ENCODE data around the gene SMTNL2. TPM values are rescaled to one million over a fixed set of nuclear protein-coding genes. Genes with fewer than 3 reads are reported as not detected.
"Not testable (repeated sequence)": the region's sequence is repeated elsewhere in the genome, so short reads cannot be mapped to it uniquely, and the experiment has no call there.

SMTNL2 gene
- total RNA-seq, 2 experiments from 2014 or later: not detected

DNA sequence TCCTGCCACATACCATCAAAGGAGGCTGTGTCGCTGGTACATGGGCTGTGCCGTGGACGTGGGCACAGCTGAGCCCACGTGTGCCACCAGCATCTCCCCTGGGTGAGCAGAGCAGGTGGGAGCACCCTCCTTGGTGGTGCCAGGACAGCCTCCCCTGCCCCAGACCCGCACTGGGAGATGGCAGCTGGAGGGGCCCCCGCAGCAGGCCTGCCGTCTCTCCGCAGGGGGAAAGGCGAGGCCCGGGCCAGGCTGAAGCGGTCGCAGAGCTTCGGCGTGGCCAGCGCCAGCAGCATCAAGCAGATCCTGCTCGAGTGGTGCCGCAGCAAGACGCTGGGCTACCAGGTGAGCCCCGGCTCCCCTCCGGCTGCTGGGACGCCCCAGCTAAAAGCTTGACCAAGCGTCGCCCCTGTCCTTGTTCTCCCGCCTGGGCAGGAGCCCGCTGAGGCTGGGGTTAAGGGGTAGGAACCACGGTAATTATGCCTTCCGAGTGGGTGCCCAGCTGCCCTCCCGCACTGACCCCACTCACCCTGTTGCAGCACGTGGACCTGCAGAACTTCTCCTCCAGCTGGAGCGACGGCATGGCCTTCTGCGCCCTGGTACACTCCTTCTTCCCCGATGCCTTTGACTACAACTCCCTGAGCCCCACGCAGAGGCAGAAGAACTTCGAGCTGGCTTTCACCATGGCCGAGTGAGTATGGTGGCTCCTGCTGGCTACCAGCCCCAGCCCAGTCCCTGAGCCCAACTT is 12.5 kb downstream of the SMTNL2 start:
- intact Hi-C loops (cut with DNase I, micrococcal nuclease): no loop called here
- ChIA-PET CTCF (interaction anchor here (0.9 to 1.1 kb wide), 4 partner anchors 9 to 176 kb away, joined by 3 read pairs; no protein-coding TSS in a partner anchor), POLR2A (interaction anchor here (0.6 kb wide), 2 partner anchors 224 to 1646 kb away, joined by 3 to 5 read pairs; no protein-coding TSS in a partner anchor)
- Mint-ChIP-seq H3K4me3 (no peak overlapping the region), H3K9me3 (ENCODE audit: low read depth) (no peaks in the 10 kb centered on the region), H3K27me3 (peaks cover 5% of the 10 kb centered on the region), H3K4me1 (peaks cover 4% of the 10 kb centered on the region), H3K36me3 (ENCODE audit: low read depth) (no peaks in the 10 kb centered on the region), H3K27ac (no peak overlapping the region)
- ATAC-seq (no peak), DNase-seq (no peak)

DNA sequence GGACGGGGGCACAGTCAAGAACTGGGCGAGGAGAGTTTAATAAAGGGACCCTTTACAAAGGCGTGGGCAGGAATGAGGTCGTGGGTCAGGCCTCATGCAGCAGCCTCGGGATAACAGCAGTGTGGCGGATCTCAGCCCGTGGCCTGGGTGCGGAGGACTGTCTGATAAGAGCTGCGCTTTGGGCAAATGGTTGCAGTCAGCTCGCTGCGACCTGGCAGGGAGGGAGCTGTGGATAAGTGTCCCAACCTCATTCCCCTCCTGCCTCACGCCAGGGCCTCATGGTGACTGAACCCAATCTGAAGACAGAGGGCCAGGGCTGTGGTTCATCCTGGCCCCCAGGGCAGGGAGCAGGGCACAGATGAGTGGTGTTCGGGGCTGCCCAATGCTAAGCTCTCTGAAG is 13.6 kb downstream of the SMTNL2 start:
- Mint-ChIP-seq H3K36me3 (ENCODE audit: low read depth) (no peaks in the 10 kb centered on the region), H3K27me3 (no peaks in the 10 kb centered on the region), H3K4me1 (peaks cover 4% of the 10 kb centered on the region), H3K4me3 (no peak overlapping the region), H3K9me3 (ENCODE audit: low read depth) (no peaks in the 10 kb centered on the region), H3K27ac (no peak overlapping the region)
- DNase-seq (no peak), ATAC-seq (no peak)
- POLR2A ChIA-PET: interaction anchor here (0.5 kb wide), 1 partner anchor 11 kb away, joined by 3 read pairs; no protein-coding TSS in a partner anchor
- intact Hi-C loops (cut with DNase I, micrococcal nuclease): no loop called here
- CTCF ChIA-PET: interaction anchor here (0.5 to 1.1 kb wide), 2 partner anchors 10 to 71 kb away, joined by 3 read pairs; no protein-coding TSS in a partner anchor

DNA sequence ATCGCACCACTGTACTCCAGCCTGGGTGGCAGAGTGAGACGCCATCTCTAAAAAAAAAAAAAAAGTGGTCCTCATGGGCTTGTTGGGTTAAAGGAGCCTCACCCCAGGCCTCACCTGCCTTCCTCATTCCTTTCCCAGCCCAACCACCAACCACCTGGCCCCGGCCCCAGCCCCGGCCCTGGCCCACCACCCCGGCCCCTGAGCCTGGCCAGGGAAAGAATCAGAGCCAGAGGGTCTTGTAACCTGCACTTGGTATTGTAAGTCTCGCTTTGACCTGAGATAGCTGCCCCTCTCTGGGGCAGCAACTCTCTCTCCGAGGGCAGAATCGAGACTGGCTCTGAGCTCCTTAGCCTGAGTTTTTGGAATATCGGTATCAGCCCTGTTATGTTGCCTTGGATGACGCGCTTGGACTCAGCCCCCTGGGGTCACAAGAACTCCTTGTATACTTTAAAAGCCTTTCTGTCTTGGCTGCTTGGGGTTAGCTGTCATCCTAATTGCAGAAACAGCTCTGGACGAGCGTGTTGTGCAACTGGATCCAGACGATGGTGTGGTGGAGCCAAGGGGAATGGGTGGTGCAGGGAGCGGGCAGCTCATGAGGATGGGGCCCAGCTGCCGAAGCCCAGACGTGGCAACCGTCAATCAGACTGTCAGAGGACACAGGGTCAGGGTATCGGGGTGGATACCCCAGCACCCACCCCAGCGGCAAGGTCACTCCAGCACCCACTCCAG is 14.6 kb downstream of the SMTNL2 start:
- intact Hi-C loops (cut with DNase I, micrococcal nuclease): no loop called here
- DNase-seq: no peak
- peaks cover 4% of the 10 kb centered on the region for H3K4me1 Mint-ChIP-seq
- no peaks in the 10 kb centered on the region for H3K36me3 Mint-ChIP-seq (ENCODE audit: low read depth)
- no peak for ATAC-seq
- CTCF ChIA-PET: interaction anchor here (0.7 to 1.1 kb wide), 2 partner anchors 32 to 179 kb away, joined by 3 read pairs; no protein-coding TSS in a partner anchor
- H3K27me3 Mint-ChIP-seq: no peaks in the 10 kb centered on the region
- POLR2A ChIA-PET: no interaction called here
- H3K27ac Mint-ChIP-seq: no peak overlapping the region
- H3K4me3 Mint-ChIP-seq: no peak overlapping the region
- H3K9me3 Mint-ChIP-seq (ENCODE audit: low read depth): no peaks in the 10 kb centered on the region

DNA sequence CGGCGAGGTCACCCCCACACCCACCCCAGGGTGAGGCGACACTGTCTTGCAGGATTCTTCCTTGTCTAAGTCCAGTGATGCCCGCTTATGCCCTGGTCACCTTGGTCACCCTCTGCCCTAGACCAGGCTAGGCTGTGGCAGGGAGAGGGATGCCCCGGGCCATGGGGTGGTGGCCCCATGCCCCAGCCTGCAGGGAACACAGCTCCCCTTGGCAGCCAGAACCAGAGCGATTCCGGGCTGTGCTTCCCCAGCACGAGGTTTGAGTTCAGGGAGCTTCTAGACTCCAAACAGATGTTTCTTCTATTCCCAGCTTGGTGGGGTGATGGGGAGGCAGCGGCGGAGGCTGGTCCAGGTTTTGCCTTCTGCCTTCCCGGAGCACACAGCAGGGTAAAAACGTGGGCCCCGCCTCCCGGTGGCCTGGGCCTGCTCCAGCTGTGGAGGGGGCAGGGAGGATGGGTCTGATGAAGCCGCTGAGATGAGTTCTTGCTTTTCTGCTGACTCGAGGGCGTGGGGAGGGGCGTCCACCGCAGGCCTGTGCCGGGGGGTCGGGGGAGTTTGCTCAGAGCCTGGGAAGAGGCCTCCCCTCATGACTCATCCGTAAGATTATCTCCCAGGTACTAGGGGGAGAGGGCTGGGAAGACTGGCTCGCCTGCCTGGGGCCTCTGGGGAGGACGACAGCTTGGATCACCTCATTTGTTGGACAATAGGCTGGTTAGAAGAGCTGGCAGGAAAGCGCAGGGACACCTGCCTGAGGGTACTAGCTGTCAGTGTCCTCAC is 15.4 kb downstream of the SMTNL2 start:
- ATAC-seq (no peak), DNase-seq (no peak)
- no peaks in the 10 kb centered on the region for H3K36me3 Mint-ChIP-seq (ENCODE audit: low read depth)
- H3K4me1 Mint-ChIP-seq: peaks cover 4% of the 10 kb centered on the region
- intact Hi-C loops (cut with DNase I, micrococcal nuclease): no loop called here
- no peaks in the 10 kb centered on the region for H3K27me3 Mint-ChIP-seq
- H3K4me3 Mint-ChIP-seq: no peak overlapping the region
- POLR2A ChIA-PET: no interaction called here
- no peak overlapping the region for H3K27ac Mint-ChIP-seq
- CTCF ChIA-PET: interaction anchor here (0.7 to 1.1 kb wide), 3 partner anchors 16 to 179 kb away, joined by 3 read pairs; no protein-coding TSS in a partner anchor
- no peaks in the 10 kb centered on the region for H3K9me3 Mint-ChIP-seq (ENCODE audit: low read depth)

DNA sequence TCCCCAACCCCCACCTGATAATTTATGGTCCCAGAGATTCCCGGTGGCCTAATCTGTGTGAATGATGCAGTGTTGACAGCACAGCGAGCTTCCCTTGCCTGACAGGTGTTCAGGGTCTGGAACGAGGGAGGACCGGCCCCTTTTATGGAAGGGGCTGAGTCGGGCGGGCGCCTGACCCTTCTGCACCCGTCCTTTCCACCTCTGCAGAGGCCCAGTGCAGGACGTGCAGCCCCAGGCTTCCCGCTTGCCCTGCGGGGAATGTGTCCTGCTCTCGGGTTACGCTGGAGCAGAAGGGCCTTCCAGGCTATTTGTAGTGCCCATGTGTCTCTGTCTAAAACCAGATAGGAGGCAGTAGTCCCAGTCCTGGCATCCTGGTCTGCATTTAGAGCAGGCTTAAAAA is 16.2 kb downstream of the SMTNL2 start:
- no peak overlapping the region for H3K27ac Mint-ChIP-seq
- ATAC-seq: no peak
- H3K27me3 Mint-ChIP-seq: no peaks in the 10 kb centered on the region
- H3K9me3 Mint-ChIP-seq (ENCODE audit: low read depth): no peaks in the 10 kb centered on the region
- no peaks in the 10 kb centered on the region for H3K36me3 Mint-ChIP-seq (ENCODE audit: low read depth)
- no peak overlapping the region for H3K4me3 Mint-ChIP-seq
- intact Hi-C loops (cut with DNase I, micrococcal nuclease): no loop called here
- no peak for DNase-seq
- CTCF ChIA-PET: interaction anchor here (0.9 kb wide), 1 partner anchor 15 kb away, joined by 3 read pairs; no protein-coding TSS in a partner anchor
- POLR2A ChIA-PET: no interaction called here
- H3K4me1 Mint-ChIP-seq: no peaks in the 10 kb centered on the region

DNA sequence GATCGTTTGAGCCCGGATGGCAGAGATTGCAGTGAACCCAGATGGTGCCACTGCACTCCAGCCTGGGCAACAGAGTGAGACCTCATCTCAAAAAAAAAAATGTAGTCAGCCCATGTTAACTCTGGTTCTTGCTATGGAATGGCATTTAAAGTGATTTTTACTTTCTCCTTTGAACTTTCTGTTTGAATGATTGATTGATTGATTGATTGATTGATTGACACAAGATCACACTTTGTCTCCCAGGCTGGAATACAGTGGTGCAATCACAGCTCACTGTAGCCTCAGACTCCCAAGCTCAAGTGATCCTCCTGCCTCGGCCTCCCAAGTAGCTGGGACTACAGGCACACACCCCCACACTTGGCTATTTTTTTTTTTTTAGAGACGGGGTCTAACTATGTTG is 17.0 kb downstream of the SMTNL2 start:
- no peak for DNase-seq
- intact Hi-C loops (cut with DNase I, micrococcal nuclease): no loop called here
- no peak for ATAC-seq
- H3K9me3 Mint-ChIP-seq (ENCODE audit: low read depth): no peaks in the 10 kb centered on the region
- no peak overlapping the region for H3K27ac Mint-ChIP-seq
- no peaks in the 10 kb centered on the region for H3K27me3 Mint-ChIP-seq
- H3K4me1 Mint-ChIP-seq: no peaks in the 10 kb centered on the region
- no peak overlapping the region for H3K4me3 Mint-ChIP-seq
- POLR2A ChIA-PET: no interaction called here
- CTCF ChIA-PET: no interaction called here
- H3K36me3 Mint-ChIP-seq (ENCODE audit: low read depth): no peaks in the 10 kb centered on the region

DNA sequence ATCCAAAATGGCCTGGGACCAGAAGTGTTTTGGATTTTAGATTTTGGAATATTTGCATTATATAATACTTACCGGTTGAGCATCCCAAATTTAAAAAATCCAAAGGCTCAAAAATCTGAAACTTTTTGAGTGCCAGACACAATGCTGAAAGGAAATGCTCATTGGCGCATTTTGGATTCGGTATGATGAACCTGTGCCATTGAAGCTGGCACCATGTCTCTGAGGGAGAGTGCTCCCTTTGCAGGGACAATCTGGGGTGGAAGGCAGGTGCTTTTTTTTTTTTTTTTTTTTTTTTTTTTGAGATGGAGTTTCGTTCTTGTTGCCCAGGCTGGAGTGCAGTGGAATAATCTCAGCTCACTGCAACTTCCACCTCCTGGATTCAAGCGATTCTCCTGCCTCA is 17.7 kb downstream of the SMTNL2 start:
- H3K27me3 Mint-ChIP-seq: no peaks in the 10 kb centered on the region
- intact Hi-C loops (cut with DNase I, micrococcal nuclease): no loop called here
- H3K4me3 Mint-ChIP-seq: no peak overlapping the region
- ChIA-PET CTCF (interaction anchor here (0.9 kb wide), 1 partner anchor 36 kb away, joined by 3 read pairs; no protein-coding TSS in a partner anchor), POLR2A (no interaction called here)
- H3K27ac Mint-ChIP-seq: no peak overlapping the region
- no peak for DNase-seq
- no peaks in the 10 kb centered on the region for H3K4me1 Mint-ChIP-seq
- no peak for ATAC-seq
- H3K36me3 Mint-ChIP-seq (ENCODE audit: low read depth): no peaks in the 10 kb centered on the region
- no peaks in the 10 kb centered on the region for H3K9me3 Mint-ChIP-seq (ENCODE audit: low read depth)

DNA sequence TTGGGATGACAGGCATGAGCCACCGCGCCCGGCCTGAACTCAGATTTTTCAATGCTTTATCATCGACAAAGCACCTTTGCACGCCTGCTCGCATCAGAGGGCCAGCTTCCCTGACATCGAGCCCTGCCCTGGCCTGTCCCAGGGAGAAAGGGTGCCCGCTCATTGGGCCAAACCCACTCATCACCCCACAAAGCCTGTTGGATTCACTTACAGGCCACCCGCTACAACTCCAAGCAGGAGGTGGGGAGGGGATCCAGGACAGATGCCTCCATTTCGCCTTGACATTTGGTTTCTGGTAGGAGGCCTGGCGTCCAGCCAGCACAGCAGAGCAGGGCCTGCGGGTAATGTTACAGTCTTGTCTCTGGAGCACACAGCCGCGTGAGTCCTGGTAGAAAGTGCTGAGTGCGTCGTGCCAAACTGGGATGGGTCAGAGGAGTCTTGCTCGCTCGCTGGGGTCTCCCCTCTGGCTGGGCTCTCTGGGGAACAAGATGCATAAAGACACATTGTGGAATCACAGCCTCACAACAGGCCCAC is 19.8 kb downstream of the SMTNL2 start:
- Mint-ChIP-seq H3K9me3 (ENCODE audit: low read depth) (no peaks in the 10 kb centered on the region), H3K27me3 (peaks cover 13% of the 10 kb centered on the region), H3K27ac (no peak overlapping the region), H3K4me1 (no peaks in the 10 kb centered on the region), H3K36me3 (ENCODE audit: low read depth) (no peaks in the 10 kb centered on the region), H3K4me3 (no peak overlapping the region)
- no peak for ATAC-seq
- ChIA-PET POLR2A (no interaction called here), CTCF (no interaction called here)
- no peak for DNase-seq
- intact Hi-C loops (cut with DNase I, micrococcal nuclease): no loop called here

DNA sequence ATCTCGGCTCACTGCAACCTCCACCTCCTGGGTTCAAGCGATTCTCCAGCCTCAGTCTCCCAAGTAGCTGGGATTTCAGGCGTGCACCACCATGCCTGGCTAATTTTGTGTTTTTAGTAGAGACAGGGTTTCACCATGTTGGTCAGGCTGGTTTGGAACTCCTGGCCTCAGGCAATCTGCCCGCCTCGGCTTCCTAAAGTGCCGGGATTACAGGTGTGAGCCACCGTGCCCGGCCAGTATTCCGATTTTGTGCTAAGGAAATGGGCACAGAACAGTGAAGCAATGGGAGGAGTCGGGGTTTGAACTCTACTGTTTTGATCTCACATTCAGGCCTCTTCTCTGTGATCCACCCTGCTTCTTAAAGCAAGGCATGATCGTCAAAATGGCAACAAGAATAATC is 20.4 kb downstream of the SMTNL2 start:
- intact Hi-C loops (cut with DNase I, micrococcal nuclease); DNase-seq; H3K36me3 Mint-ChIP-seq (ENCODE audit: low read depth); H3K4me3 Mint-ChIP-seq; H3K4me1 Mint-ChIP-seq; POLR2A ChIA-PET; H3K27ac Mint-ChIP-seq; H3K9me3 Mint-ChIP-seq (ENCODE audit: low read depth); ATAC-seq: not testable (repeated sequence)
- CTCF ChIA-PET: interaction anchor here (0.7 kb wide), 1 partner anchor 22 kb away, joined by 3 read pairs; no protein-coding TSS in a partner anchor
- H3K27me3 Mint-ChIP-seq: peaks cover 14% of the 10 kb centered on the region

DNA sequence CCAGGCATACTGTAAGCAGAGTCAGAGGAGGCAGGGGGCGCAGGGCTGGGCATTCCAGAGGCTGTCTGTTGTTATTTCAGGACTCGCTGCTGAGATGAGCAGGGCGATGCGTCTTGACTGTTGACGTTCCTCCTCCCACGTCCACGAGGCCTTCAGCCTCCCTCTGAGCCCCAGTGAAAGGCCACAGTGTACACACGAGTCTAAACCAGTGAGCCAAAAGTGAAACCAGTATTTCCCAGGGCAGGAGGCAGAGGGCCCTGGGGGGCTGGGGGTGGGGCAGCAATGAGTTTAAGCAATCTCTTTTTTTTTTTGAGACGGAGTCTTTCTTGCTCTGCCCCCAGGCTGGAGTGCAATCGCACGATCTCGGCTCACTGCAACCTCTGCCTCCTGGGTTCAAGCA is 21.5 kb downstream of the SMTNL2 start:
- POLR2A ChIA-PET: no interaction called here
- H3K9me3 Mint-ChIP-seq (ENCODE audit: low read depth): no peaks in the 10 kb centered on the region

DNA sequence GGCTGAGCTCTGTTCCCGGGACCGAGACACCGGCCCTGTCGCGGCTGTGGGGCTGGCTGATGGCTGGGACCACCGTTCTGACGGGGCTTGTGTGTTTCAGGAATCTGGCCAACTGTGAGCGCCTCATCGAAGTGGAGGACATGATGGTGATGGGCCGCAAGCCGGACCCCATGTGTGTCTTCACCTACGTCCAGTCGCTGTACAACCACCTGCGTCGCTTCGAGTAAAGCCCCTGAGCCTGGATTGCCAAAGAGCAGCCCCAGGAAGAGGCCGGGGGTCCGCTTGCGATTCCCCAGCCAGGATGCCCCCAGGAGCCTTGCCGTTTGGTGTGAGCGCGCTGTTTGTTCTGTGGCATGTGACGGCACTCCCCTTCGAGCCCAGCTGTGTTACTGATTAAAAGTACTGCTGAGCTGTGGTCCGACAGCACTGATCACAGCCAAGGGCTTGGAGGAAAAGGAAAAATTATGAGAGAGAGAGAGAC is 23.0 kb downstream of the SMTNL2 start:
- ChIA-PET POLR2A (no interaction called here), CTCF (interaction anchor here (0.9 to 2.2 kb wide), 3 partner anchors 13 to 40 kb away, joined by 3 to 8 read pairs (median 3); no protein-coding TSS in a partner anchor)
- no peak for DNase-seq
- Mint-ChIP-seq H3K9me3 (ENCODE audit: low read depth) (no peaks in the 10 kb centered on the region), H3K4me1 (no peaks in the 10 kb centered on the region), H3K4me3 (no peak overlapping the region), H3K27ac (no peak overlapping the region), H3K36me3 (ENCODE audit: low read depth) (no peaks in the 10 kb centered on the region), H3K27me3 (peaks cover 16% of the 10 kb centered on the region)
- intact Hi-C loops (cut with DNase I, micrococcal nuclease): no loop called here
- no peak for ATAC-seq

More for the DNA sequence above, 21.5 kb downstream of the SMTNL2 start:
- Mint-ChIP-seq H3K27ac (no peak overlapping the region), H3K4me1 (no peaks in the 10 kb centered on the region), H3K36me3 (ENCODE audit: low read depth) (no peaks in the 10 kb centered on the region), H3K27me3 (peaks cover 14% of the 10 kb centered on the region), H3K4me3 (no peak overlapping the region)
- no peak for DNase-seq
- CTCF ChIA-PET: interaction anchor here (2.2 kb wide), 1 partner anchor 39 kb away, joined by 8 read pairs; no protein-coding TSS in a partner anchor
- intact Hi-C loops (cut with DNase I, micrococcal nuclease): no loop called here
- ATAC-seq: no peak
